BLaER1 treated with 17β-estradiol and CSF1 and Interleukin-3, amounts not matched to agents 10 nM and 100 nM (cell line): Measurements from ENCODE around the gene DPP6.

Source experiments
- H3K27ac ChIP-seq, 11 experiments: shearing (Covaris generic); formaldehyde crosslinking; 2 replicates each; pipeline ENCODE4 v1.8.1; 2022
- H3K27me3 ChIP-seq, 11 experiments: shearing (Covaris generic); formaldehyde crosslinking; 2 replicates each; pipeline ENCODE4 v1.8.1; 2022
- H3K36me3 ChIP-seq, 11 experiments: shearing (Covaris generic); formaldehyde crosslinking; 2 replicates each; pipeline ENCODE4 v1.8.1; 2022
- H3K4me1 ChIP-seq, 10 experiments: shearing (Covaris generic); formaldehyde crosslinking; 2 replicates each; pipeline ENCODE4 v1.8.1; 2022
- H3K4me2 ChIP-seq, 11 experiments: shearing (Covaris generic); formaldehyde crosslinking; 2 replicates each; pipeline ENCODE4 v1.8.1; 2022
- H3K4me3 ChIP-seq, 10 experiments: shearing (Covaris generic); formaldehyde crosslinking; 2 replicates each; pipeline ENCODE4 v1.8.1; 2022
- H3K9ac ChIP-seq, 11 experiments: shearing (Covaris generic); formaldehyde crosslinking; 2 replicates each; pipeline ENCODE4 v1.8.1; 2022
- H3K9me3 ChIP-seq, 11 experiments: shearing (Covaris generic); formaldehyde crosslinking; replicated peaks in 1 of 11; 2 replicates each; pipeline ENCODE4 v1.8.1; 2022
- H4K20me1 ChIP-seq, 11 experiments: shearing (Covaris generic); formaldehyde crosslinking; 2 replicates each; pipeline ENCODE4 v1.8.1; 2022
- Cebpa-rat ChIP-seq, 11 experiments: shearing (Covaris generic); IDR thresholded peaks; 2 replicates each; pipeline ENCODE4 v1.8.1; 2022

DPP6 gene

GRCh38 chr7:154571772-154572171, 519.6 kb downstream of the DPP6 start:
- no peak overlapping the region for H3K4me3 ChIP-seq
- H3K9me3 ChIP-seq = peaks cover 0 to 6% (median 0%) of the 10 kb centered on the region in 11 experiments; a peak in 2 of 22 replicates
- H3K9ac ChIP-seq = no peak overlapping the region
- H3K27ac ChIP-seq = no peak overlapping the region
- no peak overlapping the region for H3K4me2 ChIP-seq
- H3K4me1 ChIP-seq = peaks cover 0 to 9% (median 0%) of the 10 kb centered on the region in 10 experiments; a peak in 6 of 20 replicates
- no peak for TF ChIP-seq Cebpa-rat (IDR thresholded peaks at IDR 0.05)
- no peaks in the 10 kb centered on the region for H3K27me3 ChIP-seq
- no peaks in the 10 kb centered on the region for H4K20me1 ChIP-seq
- no peaks in the 10 kb centered on the region for H3K36me3 ChIP-seq

DNA sequence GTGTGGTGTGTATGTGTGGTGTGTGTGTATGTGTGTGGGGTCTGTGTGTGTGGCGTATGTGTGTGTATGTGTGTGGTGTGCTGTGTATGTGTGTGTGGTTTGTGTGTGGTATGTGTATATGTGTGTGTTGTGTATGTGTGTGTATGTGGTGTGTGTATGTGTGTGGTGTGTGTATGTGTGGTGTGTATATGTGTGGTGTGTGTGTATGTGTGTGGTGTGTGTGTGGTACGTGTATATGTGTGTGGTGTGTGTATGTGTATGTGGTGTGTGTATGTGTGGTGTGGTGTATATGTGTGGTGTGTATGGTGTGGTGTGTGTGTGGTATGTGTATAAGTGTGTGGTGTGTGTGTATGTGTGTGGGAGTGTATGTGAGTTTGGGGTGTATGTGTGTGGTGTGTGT, 522.0 kb downstream of the DPP6 start:
- Histone ChIP-seq H4K20me1 (no peaks in the 10 kb centered on the region; a peak in 1 of 22 replicates), H3K27ac (no peak overlapping the region), H3K4me3 (no peak overlapping the region), H3K4me1 (no peaks in the 10 kb centered on the region), H3K4me2 (no peak overlapping the region), H3K36me3 (no peaks in the 10 kb centered on the region), H3K9me3 (peaks cover 0 to 6% (median 0%) of the 10 kb centered on the region in 11 experiments; a peak in 2 of 22 replicates), H3K9ac (no peak overlapping the region), H3K27me3 (no peaks in the 10 kb centered on the region)
- no peak for TF ChIP-seq Cebpa-rat (IDR thresholded peaks at IDR 0.05)

- no peaks in the 10 kb centered on the region for H3K36me3 ChIP-seq
- H3K9ac ChIP-seq = no peak overlapping the region
- no peaks in the 10 kb centered on the region for H3K27me3 ChIP-seq
- no peak overlapping the region for H3K4me3 ChIP-seq
- no peak overlapping the region for H3K4me2 ChIP-seq
- H4K20me1 ChIP-seq = no peaks in the 10 kb centered on the region; a peak in 1 of 22 replicates
- TF ChIP-seq Cebpa-rat (IDR thresholded peaks at IDR 0.05) = no peak
- peaks cover 0 to 6% (median 0%) of the 10 kb centered on the region in 11 experiments; a peak in 2 of 22 replicates for H3K9me3 ChIP-seq
- H3K4me1 ChIP-seq = no peaks in the 10 kb centered on the region
- H3K27ac ChIP-seq = no peak overlapping the region
These were observed 523.3 kb downstream of the DPP6 start for GRCh38 chr7:154575497-154575896.

DNA sequence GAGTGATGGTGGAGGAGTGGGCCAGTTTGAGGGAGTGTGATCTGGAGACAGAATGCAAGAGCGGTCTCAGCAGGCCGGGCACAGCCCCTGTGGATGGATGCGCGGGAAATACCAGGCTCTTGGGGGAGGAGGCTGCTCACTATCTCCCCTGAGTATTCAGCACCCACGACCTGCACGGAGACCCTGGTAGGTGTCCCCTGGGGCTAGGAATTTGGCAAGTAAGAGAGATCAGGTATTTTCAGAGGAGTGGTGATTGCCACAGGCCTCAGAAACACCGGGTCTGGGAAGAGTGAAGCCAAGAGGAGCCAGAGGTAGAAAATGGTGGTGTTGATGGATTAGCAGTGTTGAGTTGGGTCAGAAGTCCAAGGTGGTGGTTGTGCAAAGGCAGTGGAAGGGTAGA, 524.4 kb downstream of the DPP6 start:
- no peak overlapping the region for H3K4me2 ChIP-seq
- no peak overlapping the region for H3K27ac ChIP-seq
- no peak for TF ChIP-seq Cebpa-rat (IDR thresholded peaks at IDR 0.05)
- H4K20me1 ChIP-seq = no peaks in the 10 kb centered on the region; a peak in 1 of 22 replicates
- no peak overlapping the region for H3K4me3 ChIP-seq
- no peak overlapping the region for H3K9ac ChIP-seq
- H3K4me1 ChIP-seq = no peaks in the 10 kb centered on the region
- H3K36me3 ChIP-seq = no peaks in the 10 kb centered on the region
- no peaks in the 10 kb centered on the region for H3K27me3 ChIP-seq
- peaks cover 0 to 6% (median 0%) of the 10 kb centered on the region in 11 experiments; a peak in 2 of 22 replicates for H3K9me3 ChIP-seq

- Histone ChIP-seq H3K4me1 (no peaks in the 10 kb centered on the region), H3K9ac (no peak overlapping the region), H4K20me1 (no peaks in the 10 kb centered on the region; a peak in 1 of 22 replicates), H3K27ac (no peak overlapping the region), H3K27me3 (no peaks in the 10 kb centered on the region), H3K4me2 (no peak overlapping the region), H3K9me3 (peaks cover 0 to 6% (median 0%) of the 10 kb centered on the region in 11 experiments; a peak in 2 of 22 replicates), H3K36me3 (no peaks in the 10 kb centered on the region), H3K4me3 (no peak overlapping the region)
- no peak for TF ChIP-seq Cebpa-rat (IDR thresholded peaks at IDR 0.05)
These were observed 525.1 kb downstream of the DPP6 start for GRCh38 chr7:154577141-154577873.

DNA sequence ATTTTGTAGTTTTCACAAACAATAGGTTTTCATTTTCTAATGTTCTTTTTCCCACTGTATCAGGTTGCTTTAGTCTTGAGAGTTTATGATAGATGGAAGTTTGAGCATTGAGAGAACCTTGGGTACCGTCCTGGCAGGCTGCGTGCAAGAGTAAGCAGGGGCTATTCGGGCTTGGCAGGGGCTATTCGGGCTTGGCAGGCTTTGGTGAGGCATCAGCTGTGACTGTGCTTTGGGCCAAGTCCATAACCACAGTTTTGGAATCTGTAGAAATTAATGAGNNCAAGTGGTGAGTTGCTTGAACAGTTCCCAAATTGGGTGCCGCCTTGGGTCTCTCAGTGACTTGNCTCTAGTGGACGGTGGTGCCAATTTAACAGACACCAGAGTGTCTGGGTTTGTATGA, 526.1 kb downstream of the DPP6 start:
- Histone ChIP-seq H3K4me3 (no peak overlapping the region), H3K9me3 (peaks cover 0 to 6% (median 0%) of the 10 kb centered on the region in 11 experiments; a peak in 2 of 22 replicates)
- TF ChIP-seq Cebpa-rat (IDR thresholded peaks at IDR 0.05) = no peak

DNA sequence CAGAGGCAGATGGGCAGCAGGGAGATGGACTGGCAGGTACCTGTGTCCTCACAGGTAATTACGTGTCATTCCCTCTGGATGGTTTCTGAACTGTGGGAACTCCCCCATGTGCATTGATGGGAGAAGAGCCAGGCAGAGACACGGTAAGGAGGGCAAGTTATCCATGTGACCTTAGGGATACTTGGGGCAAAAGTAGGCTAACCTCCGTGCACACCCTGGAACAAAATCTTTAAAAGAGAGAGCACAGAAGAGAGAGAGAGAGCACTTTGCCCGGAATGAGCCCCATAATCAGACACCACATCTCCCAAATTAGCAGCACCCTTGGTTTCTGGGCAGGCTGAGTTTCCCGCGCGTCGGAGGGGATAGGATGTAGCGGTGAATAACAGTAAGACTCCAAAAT, 527.5 kb downstream of the DPP6 start:
- Histone ChIP-seq H3K9me3 (peaks cover 0 to 4% (median 0%) of the 10 kb centered on the region in 11 experiments; a peak in 2 of 22 replicates), H3K4me2 (no peak overlapping the region), H4K20me1 (no peaks in the 10 kb centered on the region; a peak in 1 of 22 replicates), H3K27ac (no peak overlapping the region), H3K27me3 (no peaks in the 10 kb centered on the region), H3K4me3 (no peak overlapping the region), H3K4me1 (no peaks in the 10 kb centered on the region), H3K9ac (no peak overlapping the region), H3K36me3 (no peaks in the 10 kb centered on the region)
- TF ChIP-seq Cebpa-rat (IDR thresholded peaks at IDR 0.05) = no peak

More for the DNA sequence above, 526.1 kb downstream of the DPP6 start:
- H3K27me3 ChIP-seq = no peaks in the 10 kb centered on the region
- H3K27ac ChIP-seq = no peak overlapping the region
- no peak overlapping the region for H3K4me2 ChIP-seq
- no peaks in the 10 kb centered on the region for H3K4me1 ChIP-seq
- H4K20me1 ChIP-seq = no peaks in the 10 kb centered on the region; a peak in 1 of 22 replicates
- H3K36me3 ChIP-seq = no peaks in the 10 kb centered on the region
- no peak overlapping the region for H3K9ac ChIP-seq

DNA sequence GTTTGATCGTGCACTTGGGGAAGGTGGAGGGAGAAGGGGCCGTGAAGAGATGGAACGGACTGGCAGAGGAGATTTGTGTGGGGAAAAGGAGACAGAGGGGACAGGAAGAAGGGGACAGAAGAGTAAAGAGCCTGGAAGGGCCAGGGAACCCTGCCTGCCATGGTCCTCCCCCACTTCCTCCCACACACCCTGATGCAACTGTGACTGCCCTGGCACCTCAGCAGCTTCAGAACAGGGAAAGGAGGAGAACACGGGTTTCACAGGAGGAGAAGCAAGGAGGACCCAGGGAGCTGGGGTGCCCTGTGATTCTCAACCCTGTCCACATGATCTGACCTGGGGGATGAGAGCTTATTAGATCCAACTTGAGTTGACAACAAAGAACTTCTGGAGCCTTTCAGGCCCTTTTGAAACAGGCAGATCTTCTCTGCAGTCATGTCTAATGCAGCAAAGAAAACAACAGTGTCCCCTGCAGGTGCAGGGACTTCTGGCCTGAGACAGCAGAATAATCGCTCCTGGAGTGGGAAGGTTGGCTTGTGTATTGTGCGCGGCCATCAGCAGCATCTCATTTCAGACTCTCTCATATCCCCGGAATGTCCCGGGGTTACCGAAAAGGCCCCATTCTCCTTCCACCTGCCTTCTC, 529.2 kb downstream of the DPP6 start:
- H3K36me3 ChIP-seq = no peaks in the 10 kb centered on the region
- no peaks in the 10 kb centered on the region for H3K27me3 ChIP-seq
- TF ChIP-seq Cebpa-rat (IDR thresholded peaks at IDR 0.05) = no peak
- H3K4me1 ChIP-seq = no peaks in the 10 kb centered on the region
- H3K27ac ChIP-seq = no peak overlapping the region
- no peak overlapping the region for H3K9ac ChIP-seq
- H3K4me2 ChIP-seq = no peak overlapping the region
- no peak overlapping the region for H3K4me3 ChIP-seq
- H3K9me3 ChIP-seq = no peaks in the 10 kb centered on the region
- no peaks in the 10 kb centered on the region; a peak in 1 of 22 replicates for H4K20me1 ChIP-seq

DNA sequence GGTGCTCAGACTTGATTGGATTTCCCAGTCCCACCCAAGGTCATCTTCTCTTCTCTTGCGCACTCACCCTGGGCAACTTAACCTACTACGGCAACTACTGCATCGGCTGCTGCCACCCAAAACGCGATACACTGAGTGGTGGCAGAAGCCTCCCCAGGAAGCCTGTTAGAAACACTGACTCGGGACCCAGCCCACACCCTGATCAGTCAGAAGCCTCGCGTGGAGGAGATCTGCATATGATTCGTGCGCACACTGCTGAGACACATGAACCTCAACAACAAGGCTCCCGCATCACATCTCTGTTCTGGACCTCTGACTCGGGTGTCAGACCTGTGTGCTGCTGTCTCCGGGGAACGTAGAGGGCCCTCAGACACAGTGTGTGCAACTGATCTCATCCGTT, 531.3 kb downstream of the DPP6 start:
- Histone ChIP-seq H4K20me1 (no peaks in the 10 kb centered on the region), H3K4me3 (no peak overlapping the region), H3K27me3 (no peaks in the 10 kb centered on the region), H3K4me1 (no peaks in the 10 kb centered on the region), H3K27ac (no peak overlapping the region), H3K9ac (no peak overlapping the region), H3K9me3 (no peaks in the 10 kb centered on the region), H3K4me2 (no peak overlapping the region), H3K36me3 (no peaks in the 10 kb centered on the region)
- no peak for TF ChIP-seq Cebpa-rat (IDR thresholded peaks at IDR 0.05)
